HCT116 (cell line): ENCODE data around the gene LONRF3. TPM values are rescaled to one million over a fixed set of nuclear protein-coding genes. Genes with fewer than 3 reads are reported as not detected.

Experiments used
- ATAC-seq: fragments of 200-7000 bp; cut with Tn5 transposase; 2 replicates; pipeline ENCODE4 v1.9.1; 2020; ENCODE audit warnings: mild to moderate bottlenecking, moderate library complexity
- BruUV-seq: library from RNA; stranded (reverse); fragments of 400-500 nt; replicated peaks from 2 replicates; lab custom pipeline; 2021; lab: Mats Ljungman, UMichigan
- CTCF ChIA-PET: fragments of 300-600 bp; sonication (Branson Sonifier 250); formaldehyde crosslinking; loops from one replicate; lab custom pipeline; 2021; ENCODE audit warnings: antibody characterized with exemption; lab: Charles Lee
- POLR2A ChIA-PET: fragments of 300-600, 350-600 bp; sonication (Branson Sonifier 250); formaldehyde crosslinking; loops from one replicate; lab custom pipeline; 2021; ENCODE audit warnings: antibody characterized with exemption; lab: Charles Lee
- RAD21 ChIA-PET, 2 experiments: fragments of 300-600 bp; sonication (Branson Sonifier 250); formaldehyde crosslinking; loops; one replicate each; lab custom pipeline; 2023; ENCODE audit warnings: low total read pairs in 2 of 2; ENCODE audit not compliant: uncharacterized antibody in 2 of 2, unreplicated experiment in 2 of 2, low non-redundant PET in 1 of 2; lab: Charles Lee
- DNase-seq: peaks from one replicate; pipeline ENCODE4 v3.0.0-alpha.2; 2010; ENCODE audit warnings: low read depth, low spot score
- H2AFZ ChIP-seq: fragments of 200-600 bp; shearing (Covaris generic), sonication (generic); 2 replicates; pipeline ENCODE4 v1.6.1; 2017; ENCODE audit warnings: low read depth, mixed run types, mixed read lengths, antibody characterized with exemption, low read length; ENCODE audit not compliant: poor library complexity, severe bottlenecking
- H3K27ac ChIP-seq: 2 replicates; pipeline ENCODE4 v1.5.1; 2012; ENCODE audit warnings: low read depth, low read length
- H3K27me3 ChIP-seq: fragments of 200-600 bp; sonication (generic); 2 replicates; pipeline ENCODE4 v1.6.1; 2016; ENCODE audit warnings: mixed run types, low read length, mixed read lengths; ENCODE audit not compliant: insufficient read depth
- H3K36me3 ChIP-seq, 2 experiments: fragments of 200-500 bp in 1 of 2; fragments of 200-600 bp in 1 of 2; sonication (Bioruptor generic) in 1 of 2; sonication (generic) in 1 of 2; 2 replicates each; pipeline versions ENCODE4 v1.5.1 to v1.6.1; 2014 to 2016; ENCODE audit warnings: low read length in 2 of 2, inconsistent platforms in 1 of 2, mixed read lengths in 1 of 2, mixed run types in 1 of 2; ENCODE audit not compliant: insufficient read depth in 2 of 2, control insufficient read depth in 1 of 2
- H3K4me1 ChIP-seq, 2 experiments: fragments of 200-600 bp in 1 of 2; sonication (generic) in 1 of 2; 2 replicates each; pipeline versions ENCODE4 v1.5.1 to v1.6.1; 2012 to 2017; ENCODE audit warnings: low read length in 2 of 2, inconsistent platforms in 1 of 2, mild to moderate bottlenecking in 1 of 2, mixed read lengths in 1 of 2, mixed run types in 1 of 2, moderate library complexity in 1 of 2; ENCODE audit not compliant: insufficient read depth in 2 of 2, control insufficient read depth in 1 of 2
- H3K4me2 ChIP-seq: fragments of 200-600 bp; sonication (generic); 2 replicates; pipeline ENCODE4 v1.6.1; 2017; ENCODE audit warnings: mixed run types, low read length, mixed read lengths
- H3K4me3 ChIP-seq, 2 experiments: fragments of 200-600 bp in 1 of 2; sonication (generic) in 1 of 2; replicated peaks in 1 of 2; 2 replicates each; pipeline ENCODE4 v1.5.1; 2011 to 2016; ENCODE audit warnings: low read length in 2 of 2, control low read depth in 1 of 2, low read depth in 1 of 2, mild to moderate bottlenecking in 1 of 2, mixed read lengths in 1 of 2, mixed run types in 1 of 2
- H3K79me2 ChIP-seq: fragments of 200-600 bp; sonication (generic); 2 replicates; pipeline ENCODE4 v1.6.1; 2017; ENCODE audit warnings: mild to moderate bottlenecking, mixed run types, low read length, moderate library complexity, mixed read lengths; ENCODE audit not compliant: insufficient read depth
- H3K9ac ChIP-seq: fragments of 200-600 bp; sonication (generic); 2 replicates; pipeline ENCODE4 v1.6.1; 2016; ENCODE audit warnings: low read length, mixed read lengths
- H3K9me2 ChIP-seq: fragments of 200-600 bp; sonication (generic), shearing (Covaris generic); 2 replicates; pipeline ENCODE4 v1.6.1; 2017; ENCODE audit warnings: mixed run types, mild to moderate bottlenecking, moderate library complexity; ENCODE audit not compliant: insufficient read depth
- H3K9me3 ChIP-seq, 2 experiments: fragments of 200-500 bp in 1 of 2; fragments of 200-600 bp in 1 of 2; sonication (Bioruptor generic) in 1 of 2; sonication (generic) in 1 of 2; 2 replicates each; pipeline ENCODE4 v1.6.1; 2014 to 2017; ENCODE audit warnings: low read length in 2 of 2, mixed read lengths in 2 of 2, inconsistent platforms in 1 of 2, low read depth in 1 of 2, mild to moderate bottlenecking in 1 of 2, mixed run types in 1 of 2, moderate library complexity in 1 of 2; ENCODE audit not compliant: control insufficient read depth in 1 of 2, insufficient read depth in 1 of 2
- H4K20me1 ChIP-seq: fragments of 200-600 bp; sonication (generic), shearing (Covaris generic); 2 replicates; pipeline ENCODE4 v1.6.1; 2017; ENCODE audit warnings: mixed run types, mild to moderate bottlenecking, moderate library complexity; ENCODE audit not compliant: insufficient read depth
- ATF3 ChIP-seq: IDR thresholded peaks from 2 replicates; pipeline ENCODE4 v1.6.1; 2012
- CBX3 ChIP-seq: IDR thresholded peaks from 2 replicates; pipeline ENCODE4 v1.6.1; 2012; ENCODE audit warnings: low read depth
- CTCF ChIP-seq, 3 experiments: fragments of 200-600 bp in 1 of 3; sonication (generic) in 1 of 3; IDR thresholded peaks in 2 of 3; conservative IDR thresholded peaks in 1 of 3; 2 replicates each; pipeline ENCODE4 v1.5.1; 2012 to 2017; ENCODE audit warnings: low read depth in 2 of 3, low read length in 2 of 3, antibody characterized with exemption in 1 of 3, borderline replicate concordance in 1 of 3, control low read depth in 1 of 3, mild to moderate bottlenecking in 1 of 3, mixed read lengths in 1 of 3, mixed run types in 1 of 3, moderate library complexity in 1 of 3; ENCODE audit not compliant: insufficient read depth in 1 of 3
- ELF1 ChIP-seq: IDR thresholded peaks from 2 replicates; pipeline ENCODE4 v1.6.1; 2012; ENCODE audit warnings: low read depth, borderline replicate concordance
- MAX ChIP-seq: IDR thresholded peaks from 2 replicates; pipeline ENCODE4 v1.6.1; 2012
- POLR2A ChIP-seq: IDR thresholded peaks from 2 replicates; pipeline ENCODE4 v1.7.0; 2011; ENCODE audit warnings: borderline replicate concordance; ENCODE audit not compliant: insufficient read depth, insufficient read length; ENCODE audit errors: extremely low read depth
- POLR2AphosphoS5 ChIP-seq: IDR thresholded peaks from 2 replicates; pipeline ENCODE4 v1.6.1; 2011; ENCODE audit warnings: mild to moderate bottlenecking, low read depth, low read length, moderate library complexity
- SRF ChIP-seq: IDR thresholded peaks from 2 replicates; pipeline ENCODE4 v1.6.1; 2012; ENCODE audit warnings: low read depth
- YY1 ChIP-seq: IDR thresholded peaks from 2 replicates; pipeline ENCODE4 v1.6.1; 2011; ENCODE audit warnings: low read length, low read depth, moderate library complexity, mild to moderate bottlenecking; ENCODE audit not compliant: insufficient replicate concordance; ENCODE audit errors: extremely low read depth
- ZNF274 ChIP-seq: fragments of 200-500 bp; sonication (Bioruptor generic); IDR thresholded peaks from 2 replicates; pipeline ENCODE4 v1.6.1; 2014; ENCODE audit warnings: mild to moderate bottlenecking, low read depth, low read length, inconsistent platforms
- intact Hi-C: fragments of 100-400 bp; cut with micrococcal nuclease; formaldehyde crosslinking; loops from 2 replicates; pipeline ENCODE4 v1.10.0; 2022
- total RNA-seq: library from RNA; stranded (reverse); gene quantifications from one replicate; pipeline ENCODE4 v1.2.1, GENCODE V29; 2021; ENCODE audit not compliant: unreplicated experiment
- TF ChIP-seq, protein P1 (sequence below): IDR thresholded peaks from 2 replicates; pipeline ENCODE4 v1.6.1; 2011; ENCODE audit warnings: mild to moderate bottlenecking, low read length, moderate library complexity; ENCODE audit not compliant: insufficient replicate concordance; ENCODE audit errors: extremely low read depth

The LONRF3 gene
- total RNA-seq, 1 experiment from 2014 or later, result 3.1 TPM

GRCh38 chrX:119062750-119063374, 88.4 kb downstream of the LONRF3 start:
- Histone ChIP-seq H3K9ac (no peak overlapping the region), H3K4me3 (no peak overlapping the region), H3K27ac (no peak overlapping the region), H4K20me1 (no peaks in the 10 kb centered on the region), H3K27me3 (no peaks in the 10 kb centered on the region), H2AFZ (no peak overlapping the region), H3K9me3 (no peaks in the 10 kb centered on the region), H3K4me1 (no peaks in the 10 kb centered on the region), H3K9me2 (no peaks in the 10 kb centered on the region), H3K79me2 (no peaks in the 10 kb centered on the region), H3K36me3 (no peaks in the 10 kb centered on the region), H3K4me2 (no peak overlapping the region)
- ChIA-PET RAD21 (no interaction called here), POLR2A (no interaction called here), CTCF (interaction anchor here (1.4 kb wide), 1 partner anchor 58 kb away, joined by 3 read pairs; no protein-coding TSS in a partner anchor)
- no peak for TF ChIP-seq MAX
- TF ChIP-seq, protein P1, sequence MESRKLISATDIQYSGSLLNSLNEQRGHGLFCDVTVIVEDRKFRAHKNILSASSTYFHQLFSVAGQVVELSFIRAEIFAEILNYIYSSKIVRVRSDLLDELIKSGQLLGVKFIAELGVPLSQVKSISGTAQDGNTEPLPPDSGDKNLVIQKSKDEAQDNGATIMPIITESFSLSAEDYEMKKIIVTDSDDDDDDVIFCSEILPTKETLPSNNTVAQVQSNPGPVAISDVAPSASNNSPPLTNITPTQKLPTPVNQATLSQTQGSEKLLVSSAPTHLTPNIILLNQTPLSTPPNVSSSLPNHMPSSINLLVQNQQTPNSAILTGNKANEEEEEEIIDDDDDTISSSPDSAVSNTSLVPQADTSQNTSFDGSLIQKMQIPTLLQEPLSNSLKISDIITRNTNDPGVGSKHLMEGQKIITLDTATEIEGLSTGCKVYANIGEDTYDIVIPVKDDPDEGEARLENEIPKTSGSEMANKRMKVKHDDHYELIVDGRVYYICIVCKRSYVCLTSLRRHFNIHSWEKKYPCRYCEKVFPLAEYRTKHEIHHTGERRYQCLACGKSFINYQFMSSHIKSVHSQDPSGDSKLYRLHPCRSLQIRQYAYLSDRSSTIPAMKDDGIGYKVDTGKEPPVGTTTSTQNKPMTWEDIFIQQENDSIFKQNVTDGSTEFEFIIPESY, result no peak
- TF ChIP-seq POLR2A, result no peak
- TF ChIP-seq ELF1, result no peak
- TF ChIP-seq CBX3, result no peak
- TF ChIP-seq SRF, result no peak
- TF ChIP-seq POLR2AphosphoS5, result no peak
- no peak for TF ChIP-seq ATF3
- no peak for TF ChIP-seq ZNF274
- no peak for TF ChIP-seq CTCF (IDR thresholded peaks at IDR 0.05 in 2 of 3, conservative IDR thresholded peaks at IDR 0.05 in 1 of 3; ENCODE audit: borderline replicate concordance in 1 of 3, insufficient read depth in 1 of 3, low read depth in 2 of 3, low read length in 2 of 3)
- no peak for TF ChIP-seq YY1
- no TSS peak for BruUV-seq
- ATAC-seq (no peak), DNase-seq (no peak)
- intact Hi-C loops, result loop anchor here (10.0 kb wide), 1 partner anchor 438 kb away; no protein-coding TSS in a partner anchor
